B cell (primary cell): ENCODE results near the gene CLN3. TPM values are rescaled to one million over a fixed set of nuclear protein-coding genes. Genes with fewer than 3 reads are reported as not detected.
A peak's percentile ranks its signal among the peaks of the same experiment; 100 is the strongest.

ENCODE experiments used
- ATAC-seq: fragments of 200-7000 bp; cut with Tn5 transposase; one replicate; pipeline ENCODE4 v1.10.0; 2021; ENCODE audit warnings: low read depth, mild to moderate bottlenecking, moderate number of reproducible peaks, moderate library complexity
- CTCF ChIA-PET: fragments of 350-600 bp; sonication (Branson Sonifier 250); formaldehyde crosslinking; loops from one replicate; lab custom pipeline; 2021; ENCODE audit warnings: antibody characterized with exemption, inconsistent platforms; lab: Charles Lee
- POLR2A ChIA-PET: fragments of 350-600 bp; sonication (Branson Sonifier 250); formaldehyde crosslinking; loops from one replicate; lab custom pipeline; 2021; ENCODE audit warnings: antibody characterized with exemption; lab: Charles Lee
- DNase-seq: peaks from one replicate; pipeline ENCODE4 v3.0.0; 2013
- H2AFZ ChIP-seq: 2 replicates; pipeline ENCODE4 v1.6.1; 2012; ENCODE audit warnings: mild to moderate bottlenecking, low read depth, low read length; ENCODE audit not compliant: insufficient read depth, poor library complexity, severe bottlenecking
- H3K27ac ChIP-seq, 2 donors: 1 replicate in 1 of 2; 2 replicates in 1 of 2; pipeline ENCODE4 v1.5.1; 2012 to 2013; ENCODE audit warnings: low read length in 2 of 2, mild to moderate bottlenecking in 2 of 2, moderate library complexity in 1 of 2
- H3K27me3 ChIP-seq, 4 experiments: fragments of 200-600 bp in 1 of 4; sonication (generic) in 1 of 4; replicated peaks in 1 of 4; 1 replicate in 2 of 4; 2 replicates in 2 of 4; pipeline versions ENCODE4 v1.6.1 to v1.7.0; 2013 to 2016; ENCODE audit warnings: low read length in 3 of 4, mild to moderate bottlenecking in 2 of 4, mixed read lengths in 1 of 4, moderate library complexity in 1 of 4; ENCODE audit not compliant: insufficient read depth in 4 of 4, control insufficient read depth in 3 of 4; ENCODE audit errors: control extremely low read depth in 1 of 4
- H3K36me3 ChIP-seq, 2 experiments: replicated peaks in 1 of 2; 1 replicate in 1 of 2; 2 replicates in 1 of 2; pipeline versions ENCODE4 v1.6.1 to v1.7.1; 2013; ENCODE audit warnings: low read length in 1 of 2; ENCODE audit not compliant: insufficient read depth in 2 of 2, control insufficient read depth in 1 of 2; ENCODE audit errors: control extremely low read depth in 1 of 2, extremely low read depth in 1 of 2
- H3K4me1 ChIP-seq, 2 donors: fragments of 200-600 bp in 1 of 2; sonication (generic) in 1 of 2; 1 replicate in 1 of 2; 2 replicates in 1 of 2; pipeline versions ENCODE4 v1.5.1 to v1.6.1; 2013 to 2017; ENCODE audit warnings: low read length in 2 of 2; ENCODE audit not compliant: control insufficient read depth in 2 of 2, insufficient read depth in 2 of 2
- H3K4me2 ChIP-seq: replicated peaks from 2 replicates; pipeline ENCODE3; 2012; ENCODE audit warnings: mild to moderate bottlenecking, low read depth, low read length; ENCODE audit not compliant: poor library complexity, severe bottlenecking
- H3K4me3 ChIP-seq, 5 experiments: fragments of 200-600 bp in 1 of 5; sonication (generic) in 1 of 5; 1 replicate in 3 of 5; 2 replicates in 2 of 5; pipeline versions ENCODE4 v1.5.1 to v1.7.0; 2011 to 2016; ENCODE audit warnings: low read length in 4 of 5, mild to moderate bottlenecking in 4 of 5, low read depth in 2 of 5, control low read depth in 1 of 5, moderate library complexity in 1 of 5; ENCODE audit not compliant: insufficient read depth in 1 of 5; ENCODE audit errors: control extremely low read depth in 1 of 5, extremely low read depth in 1 of 5
- H3K79me2 ChIP-seq: fragments of 200-600 bp; sonication (generic); one replicate; pipeline ENCODE4 v1.6.0; 2016; ENCODE audit warnings: low read length; ENCODE audit not compliant: control insufficient read depth, insufficient read depth
- H3K9ac ChIP-seq: fragments of 200-600 bp; sonication (generic); 2 replicates; pipeline ENCODE4 v1.6.1; 2017; ENCODE audit warnings: mild to moderate bottlenecking, low read length, moderate library complexity
- H3K9me3 ChIP-seq, 3 donors: one replicate each; pipeline versions ENCODE4 v1.6.1 to v1.7.1; 2013; ENCODE audit warnings: low read length in 2 of 3; ENCODE audit not compliant: control insufficient read depth in 2 of 3, insufficient read depth in 1 of 3; ENCODE audit errors: control extremely low read depth in 1 of 3
- H4K20me1 ChIP-seq: 2 replicates; pipeline ENCODE4 v1.6.0; 2012; ENCODE audit warnings: mild to moderate bottlenecking, low read length; ENCODE audit not compliant: insufficient read depth, control insufficient read depth, poor library complexity, severe bottlenecking
- H3K27ac Mint-ChIP-seq: one replicate; pipeline ENCODE4 v1.8.0; 2021; ENCODE audit warnings: mixed read lengths
- H3K27me3 Mint-ChIP-seq: one replicate; pipeline ENCODE4 v1.8.0; 2021; ENCODE audit warnings: mixed read lengths
- H3K4me1 Mint-ChIP-seq: one replicate; pipeline ENCODE4 v1.8.0; 2021; ENCODE audit warnings: mixed read lengths
- H3K4me3 Mint-ChIP-seq: one replicate; pipeline ENCODE4 v1.8.0; 2021; ENCODE audit warnings: mixed read lengths
- H3K9me3 Mint-ChIP-seq: one replicate; pipeline ENCODE4 v1.8.0; 2022; ENCODE audit warnings: mixed read lengths; ENCODE audit not compliant: insufficient read depth
- CTCF ChIP-seq: fragments of 200-600 bp; IDR thresholded peaks from one replicate; pipeline ENCODE4 v1.8.0; 2022; ENCODE audit warnings: antibody characterized with exemption, mild to moderate bottlenecking
- EZH2 ChIP-seq: IDR thresholded peaks from 2 replicates; pipeline ENCODE4 v1.6.1; 2012; ENCODE audit warnings: borderline replicate concordance, low read depth, mild to moderate bottlenecking, moderate library complexity, low read length; ENCODE audit not compliant: insufficient read depth, poor library complexity, severe bottlenecking
- WGBS: methylation state at CpG from one replicate; pipeline ENCODE4 v1.1.5; 2013; ENCODE audit warnings: missing lambda C conversion rate; ENCODE audit not compliant: insufficient coverage; 5-methylcytosine and 5-hydroxymethylcytosine counted together
- intact Hi-C: fragments of 100-400 bp; cut with micrococcal nuclease; formaldehyde crosslinking; loops from one replicate; pipeline ENCODE4 v1.10.0; 2022
- polyA plus RNA-seq: library from polyadenylated mRNA; depleted of rRNA; stranded (reverse); fragments of >200 nt; gene quantifications from 2 replicates; pipeline ENCODE4 v1.2.3, GENCODE V29; 2012
- total RNA-seq, 2 donors: library from RNA; stranded (reverse); fragments of 120-200 nt in 1 of 2; gene quantifications; 1 replicate in 1 of 2; 2 replicates in 1 of 2; pipeline versions ENCODE4 v1.2.3 to v1.2.4, GENCODE V29; 2013 to 2022

The CLN3 gene
- total and polyA plus RNA-seq, 2 donors (not counting 1 experiment from before 2014, with no cell fraction given): 34.3 to 37.7 TPM

- no peak overlapping the region for H3K4me3 ChIP-seq
- ATAC-seq (no peak), DNase-seq (no peak)
- TF ChIP-seq CTCF (no peak), EZH2 (no peak)
- no peak overlapping the region for H3K4me2 ChIP-seq
- peaks cover under 1% of the 10 kb centered on the region for H3K79me2 ChIP-seq
- intact Hi-C loops: no loop called here
- CTCF ChIA-PET: no interaction called here
- H3K4me3 Mint-ChIP-seq: no peak overlapping the region
- H3K27ac Mint-ChIP-seq: no peak overlapping the region
- H2AFZ ChIP-seq: no peak overlapping the region
- no peak overlapping the region for H3K27ac ChIP-seq
- no peaks in the 10 kb centered on the region for H3K9me3 ChIP-seq
- no peaks in the 10 kb centered on the region for H3K36me3 ChIP-seq
- peaks cover 21 to 40% of the 10 kb centered on the region in 2 donors for H3K4me1 ChIP-seq
- H4K20me1 ChIP-seq: no peaks in the 10 kb centered on the region
- no peaks in the 10 kb centered on the region for H3K27me3 ChIP-seq
- peaks cover 46% of the 10 kb centered on the region for H3K4me1 Mint-ChIP-seq
- H3K9me3 Mint-ChIP-seq: no peaks in the 10 kb centered on the region
- no peak overlapping the region for H3K9ac ChIP-seq
- WGBS: 98% methylated on average over 19 of the region's 19 CpGs
- no peaks in the 10 kb centered on the region for H3K27me3 Mint-ChIP-seq
- POLR2A ChIA-PET: no interaction called here
Observed at GRCh38 chr16:28496844-28497243, 5.0 kb upstream of the CLN3 start.

- intact Hi-C loops: no loop called here
- Mint-ChIP-seq H3K9me3 (no peaks in the 10 kb centered on the region), H3K27ac (peak overlapping the region; percentile 98), H3K4me3 (peak overlapping the region; percentile 42), H3K27me3 (no peaks in the 10 kb centered on the region), H3K4me1 (peaks cover 52% of the 10 kb centered on the region)
- H4K20me1 ChIP-seq: no peaks in the 10 kb centered on the region
- H3K9me3 ChIP-seq: no peaks in the 10 kb centered on the region
- no peak overlapping the region for H3K4me3 ChIP-seq
- no peaks in the 10 kb centered on the region for H3K27me3 ChIP-seq
- H3K36me3 ChIP-seq: no peaks in the 10 kb centered on the region
- ATAC-seq: no peak
- H2AFZ ChIP-seq: no peak overlapping the region
- H3K79me2 ChIP-seq: peaks cover 8% of the 10 kb centered on the region
- no peak overlapping the region for H3K4me2 ChIP-seq
- H3K27ac ChIP-seq: peak overlapping the region in 1 of 2 donors; percentile 73
- CTCF ChIA-PET: no interaction called here
- no peak overlapping the region for H3K9ac ChIP-seq
- peaks cover 24 to 45% of the 10 kb centered on the region in 2 donors for H3K4me1 ChIP-seq
- POLR2A ChIA-PET: no interaction called here
- 92% methylated on average over 19 of the region's 20 CpGs for WGBS
- no peak for DNase-seq
- TF ChIP-seq CTCF (no peak), EZH2 (no peak)
Observed at GRCh38 chr16:28495795-28496749, 4.2 kb upstream of the CLN3 start.
